ENCODE data around the gene CTAGE15.
"Not testable (repeated sequence)": the region's sequence is repeated elsewhere in the genome, so short reads cannot be mapped to it uniquely, and the experiment has no call there.

Gene CTAGE15

GRCh38 chr7:143622130-143622529, 50.5 kb downstream of the CTAGE15 start:
- DNase-seq (ENCODE audit: low spot score) = not testable (repeated sequence)
